SK-N-SH (cell line): ENCODE data around the gene ETDC. TPM values are rescaled to one million over a fixed set of nuclear protein-coding genes. Genes with fewer than 3 reads are reported as not detected.

ENCODE experiments used
- CTCF ChIA-PET: fragments of 300-600, 350-600 bp; formaldehyde crosslinking; extraction: SDS; loops from one replicate; lab custom pipeline; 2021; lab: Yijun Ruan, JAX
- POLR2A ChIA-PET: fragments of 350-600 bp; sonication (Branson Sonifier 250); formaldehyde crosslinking; extraction: SDS; loops from one replicate; lab custom pipeline; 2020; ENCODE audit warnings: antibody characterized with exemption, inconsistent platforms; lab: Yijun Ruan, JAX
- DNase-seq: peaks from one replicate; pipeline ENCODE4 v3.0.0; 2012
- H2AFZ ChIP-seq: fragments of 200-600 bp; sonication (generic); 2 replicates; pipeline ENCODE4 v1.8.1; 2016; ENCODE audit warnings: antibody characterized with exemption, mild to moderate bottlenecking, low read depth
- H3F3A ChIP-seq: fragments of 200-600 bp; sonication (generic); replicated peaks from 2 replicates; pipeline ENCODE3; 2016; ENCODE audit warnings: antibody characterized with exemption, mild to moderate bottlenecking; ENCODE audit not compliant: insufficient read depth
- H3K27ac ChIP-seq, 2 experiments: fragments of 200-500 bp in 1 of 2; fragments of 200-600 bp in 1 of 2; sonication (Bioruptor generic) in 1 of 2; sonication (generic), shearing (Covaris generic) in 1 of 2; 2 replicates each; pipeline versions ENCODE4 v1.5.1 to v1.6.1; 2014 to 2016; ENCODE audit warnings: low read depth in 2 of 2, inconsistent platforms in 1 of 2, low read length in 1 of 2, mild to moderate bottlenecking in 1 of 2, mixed read lengths in 1 of 2
- H3K27me3 ChIP-seq: fragments of 200-600 bp; sonication (generic), shearing (Covaris generic); 2 replicates; pipeline ENCODE4 v1.6.1; 2016; ENCODE audit warnings: mixed run types; ENCODE audit not compliant: insufficient read depth
- H3K36me3 ChIP-seq, 2 experiments: fragments of 200-500 bp in 1 of 2; fragments of 200-600 bp in 1 of 2; sonication (Bioruptor generic) in 1 of 2; sonication (generic) in 1 of 2; replicated peaks in 1 of 2; 2 replicates each; pipeline versions ENCODE3 to v1.5.1; 2014 to 2016; ENCODE audit warnings: low read length in 1 of 2, mild to moderate bottlenecking in 1 of 2; ENCODE audit not compliant: insufficient read depth in 2 of 2, control insufficient read depth in 1 of 2
- H3K4me1 ChIP-seq, 2 experiments: fragments of 200-500 bp in 1 of 2; fragments of 200-600 bp in 1 of 2; sonication (Bioruptor generic) in 1 of 2; sonication (generic), shearing (Covaris generic) in 1 of 2; 2 replicates each; pipeline versions ENCODE4 v1.5.1 to v1.6.1; 2014 to 2016; ENCODE audit warnings: low read depth in 1 of 2, low read length in 1 of 2, mixed run types in 1 of 2; ENCODE audit not compliant: insufficient read depth in 2 of 2, control insufficient read depth in 1 of 2
- H3K4me2 ChIP-seq: fragments of 200-600 bp; sonication (generic), shearing (Covaris generic); 2 replicates; pipeline ENCODE4 v1.6.1; 2017; ENCODE audit warnings: mixed run types
- H3K4me3 ChIP-seq, 2 experiments: fragments of 200-500 bp in 1 of 2; fragments of 200-600 bp in 1 of 2; sonication (Bioruptor generic) in 1 of 2; sonication (generic), shearing (Covaris generic) in 1 of 2; 2 replicates each; pipeline versions ENCODE4 v1.5.1 to v1.8.1; 2014 to 2016; ENCODE audit warnings: low read depth in 2 of 2, inconsistent platforms in 1 of 2, low read length in 1 of 2, mild to moderate bottlenecking in 1 of 2, mixed read lengths in 1 of 2, moderate library complexity in 1 of 2
- H3K79me2 ChIP-seq: fragments of 200-600 bp; sonication (generic); 2 replicates; pipeline ENCODE4 v1.8.1; 2017; ENCODE audit warnings: mild to moderate bottlenecking; ENCODE audit not compliant: insufficient read depth
- H3K9ac ChIP-seq: fragments of 200-600 bp; sonication (generic); 2 replicates; pipeline ENCODE4 v1.6.1; 2017; ENCODE audit warnings: mixed run types
- H3K9me2 ChIP-seq: fragments of 200-600 bp; sonication (generic); 2 replicates; pipeline ENCODE4 v1.6.1; 2017; ENCODE audit warnings: mixed run types
- H3K9me3 ChIP-seq: fragments of 200-600 bp; sonication (generic); 2 replicates; pipeline ENCODE4 v1.6.1; 2017; ENCODE audit warnings: mixed run types, mild to moderate bottlenecking, moderate library complexity
- H4K20me1 ChIP-seq: fragments of 200-600 bp; sonication (generic); 2 replicates; pipeline ENCODE4 v1.6.1; 2017; ENCODE audit warnings: mild to moderate bottlenecking, mixed run types; ENCODE audit not compliant: insufficient read depth
- ELF1 ChIP-seq: IDR thresholded peaks from 2 replicates; pipeline ENCODE4 v1.4.0; 2012
- EP300 ChIP-seq, 2 experiments: IDR thresholded peaks; 2 replicates each; pipeline versions ENCODE4 v1.4.0 to v1.6.1; 2012; ENCODE audit warnings: borderline replicate concordance in 1 of 2, low read depth in 1 of 2, low read length in 1 of 2
- GATA2 ChIP-seq: sonication (generic); formaldehyde crosslinking; IDR thresholded peaks from 2 replicates; pipeline ENCODE4 v1.5.0; 2020; ENCODE audit warnings: mild to moderate bottlenecking, missing genetic modification reagents
- IRF3 ChIP-seq: fragments of 150-350 bp; IDR thresholded peaks from 2 replicates; pipeline ENCODE4 v1.6.1; 2016; ENCODE audit warnings: mild to moderate bottlenecking, low read depth, low read length
- MAX ChIP-seq: IDR thresholded peaks from 2 replicates; pipeline ENCODE4 v1.4.0; 2012; ENCODE audit warnings: low read depth
- MEF2A ChIP-seq: IDR thresholded peaks from 2 replicates; pipeline ENCODE4 v1.4.0; 2012; ENCODE audit warnings: low read depth, borderline replicate concordance
- MXI1 ChIP-seq: IDR thresholded peaks from 2 replicates; pipeline ENCODE4 v1.6.1; 2012; ENCODE audit warnings: mild to moderate bottlenecking, low read depth, low read length, improper control_type of control experiment
- NRF1 ChIP-seq: IDR thresholded peaks from 2 replicates; pipeline ENCODE4 v1.6.1; 2012; ENCODE audit warnings: low read depth, mild to moderate bottlenecking, low read length
- RAD21 ChIP-seq: IDR thresholded peaks from 2 replicates; pipeline ENCODE4 v1.6.1; 2012; ENCODE audit warnings: mild to moderate bottlenecking, low read length
- RCOR1 ChIP-seq: fragments of 150-350 bp; IDR thresholded peaks from 2 replicates; pipeline ENCODE4 v1.6.1; 2017; ENCODE audit warnings: antibody characterized with exemption, low read length
- RFX5 ChIP-seq: IDR thresholded peaks from 2 replicates; pipeline ENCODE4 v1.6.1; 2012; ENCODE audit warnings: mild to moderate bottlenecking, improper control_type of control experiment, low read length
- RXRA ChIP-seq: IDR thresholded peaks from 2 replicates; pipeline ENCODE4 v1.4.0; 2012; ENCODE audit warnings: low read depth, mild to moderate bottlenecking, borderline replicate concordance
- SIN3A ChIP-seq: IDR thresholded peaks from 2 replicates; pipeline ENCODE4 v1.6.1; 2012; ENCODE audit warnings: low read depth, mild to moderate bottlenecking, low read length, moderate library complexity, borderline replicate concordance
- TCF12 ChIP-seq: IDR thresholded peaks from 2 replicates; pipeline ENCODE4 v1.4.0; 2012
- TEAD4 ChIP-seq: IDR thresholded peaks from 2 replicates; pipeline ENCODE4 v1.4.0; 2012; ENCODE audit warnings: mild to moderate bottlenecking, borderline replicate concordance; ENCODE audit not compliant: insufficient read depth
- USF1 ChIP-seq: IDR thresholded peaks from 2 replicates; pipeline ENCODE4 v1.4.0; 2012; ENCODE audit warnings: low read depth, borderline replicate concordance
- WGBS: methylation state at CpG from one replicate; pipeline ENCODE4 v1.1.6; 2017; ENCODE audit warnings: low lambda C conversion rate; 5-methylcytosine and 5-hydroxymethylcytosine counted together
- polyA plus RNA-seq, 3 experiments: library from polyadenylated mRNA; depleted of rRNA; stranded (reverse); fragments of >200 nt; gene quantifications; 2 replicates each; pipeline ENCODE4 v1.2.3, GENCODE V29; 2012
- TF ChIP-seq, protein P1 (sequence below): IDR thresholded peaks from 2 replicates; pipeline ENCODE4 v1.6.1; 2012; ENCODE audit warnings: mild to moderate bottlenecking, low read depth, low read length, moderate library complexity
- TF ChIP-seq, protein P2 (sequence below): fragments of 200-600 bp; sonication (generic); IDR thresholded peaks from 2 replicates; pipeline ENCODE4 v1.6.1; 2017; ENCODE audit warnings: antibody characterized with exemption, mild to moderate bottlenecking, moderate library complexity

The ETDC gene
- polyA plus RNA-seq, 1 of the 3 experiments (the other 2 are of a cell fraction): not detected

DNA sequence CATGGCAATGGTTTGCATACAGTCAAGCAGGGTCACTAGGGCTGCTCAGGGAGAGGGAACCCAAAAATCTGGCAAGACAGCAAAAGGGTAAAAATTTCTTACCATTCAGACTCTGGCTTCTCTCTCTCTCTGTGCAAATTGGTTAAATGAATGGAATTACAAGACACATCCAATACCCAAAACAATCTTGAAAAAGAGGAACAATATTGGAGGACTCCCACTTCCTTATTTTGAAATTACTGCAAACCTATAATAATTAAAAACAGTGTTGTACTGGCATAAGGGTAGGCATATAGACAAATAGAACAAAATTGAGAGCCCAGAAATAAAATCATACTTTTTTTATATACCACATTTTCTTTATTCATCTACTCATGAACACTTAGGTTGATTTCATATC lies 33.3 kb upstream of the ETDC start:
- H3K36me3 ChIP-seq: no peaks in the 10 kb centered on the region
- H3F3A ChIP-seq: no peaks in the 10 kb centered on the region
- H3K9me2 ChIP-seq: no peaks in the 10 kb centered on the region
- no peaks in the 10 kb centered on the region for H4K20me1 ChIP-seq
- no peaks in the 10 kb centered on the region for H3K27me3 ChIP-seq
- H3K4me1 ChIP-seq: no peaks in the 10 kb centered on the region
- no peak for TF ChIP-seq SIN3A
- no peak for TF ChIP-seq GATA2 (CRISPR knock-in tag)
- no peak for TF ChIP-seq RXRA
- no peak for TF ChIP-seq IRF3
- no peak for TF ChIP-seq RAD21
- no peak for TF ChIP-seq MXI1
- TF ChIP-seq RCOR1: no peak
- no peak for TF ChIP-seq MEF2A
- no peak for TF ChIP-seq RFX5
- no peak for TF ChIP-seq USF1
- TF ChIP-seq, protein P1, sequence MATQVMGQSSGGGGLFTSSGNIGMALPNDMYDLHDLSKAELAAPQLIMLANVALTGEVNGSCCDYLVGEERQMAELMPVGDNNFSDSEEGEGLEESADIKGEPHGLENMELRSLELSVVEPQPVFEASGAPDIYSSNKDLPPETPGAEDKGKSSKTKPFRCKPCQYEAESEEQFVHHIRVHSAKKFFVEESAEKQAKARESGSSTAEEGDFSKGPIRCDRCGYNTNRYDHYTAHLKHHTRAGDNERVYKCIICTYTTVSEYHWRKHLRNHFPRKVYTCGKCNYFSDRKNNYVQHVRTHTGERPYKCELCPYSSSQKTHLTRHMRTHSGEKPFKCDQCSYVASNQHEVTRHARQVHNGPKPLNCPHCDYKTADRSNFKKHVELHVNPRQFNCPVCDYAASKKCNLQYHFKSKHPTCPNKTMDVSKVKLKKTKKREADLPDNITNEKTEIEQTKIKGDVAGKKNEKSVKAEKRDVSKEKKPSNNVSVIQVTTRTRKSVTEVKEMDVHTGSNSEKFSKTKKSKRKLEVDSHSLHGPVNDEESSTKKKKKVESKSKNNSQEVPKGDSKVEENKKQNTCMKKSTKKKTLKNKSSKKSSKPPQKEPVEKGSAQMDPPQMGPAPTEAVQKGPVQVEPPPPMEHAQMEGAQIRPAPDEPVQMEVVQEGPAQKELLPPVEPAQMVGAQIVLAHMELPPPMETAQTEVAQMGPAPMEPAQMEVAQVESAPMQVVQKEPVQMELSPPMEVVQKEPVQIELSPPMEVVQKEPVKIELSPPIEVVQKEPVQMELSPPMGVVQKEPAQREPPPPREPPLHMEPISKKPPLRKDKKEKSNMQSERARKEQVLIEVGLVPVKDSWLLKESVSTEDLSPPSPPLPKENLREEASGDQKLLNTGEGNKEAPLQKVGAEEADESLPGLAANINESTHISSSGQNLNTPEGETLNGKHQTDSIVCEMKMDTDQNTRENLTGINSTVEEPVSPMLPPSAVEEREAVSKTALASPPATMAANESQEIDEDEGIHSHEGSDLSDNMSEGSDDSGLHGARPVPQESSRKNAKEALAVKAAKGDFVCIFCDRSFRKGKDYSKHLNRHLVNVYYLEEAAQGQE: no peak
- no peak overlapping the region for H3K9ac ChIP-seq
- no peak overlapping the region for H3K4me3 ChIP-seq
- ChIA-PET POLR2A (no interaction called here), CTCF (no interaction called here)
- H3K79me2 ChIP-seq: no peaks in the 10 kb centered on the region
- H3K4me2 ChIP-seq: no peak overlapping the region
- no peak overlapping the region for H3K27ac ChIP-seq
- H2AFZ ChIP-seq: no peak overlapping the region
- DNase-seq: no peak
- H3K9me3 ChIP-seq: no peaks in the 10 kb centered on the region

DNA sequence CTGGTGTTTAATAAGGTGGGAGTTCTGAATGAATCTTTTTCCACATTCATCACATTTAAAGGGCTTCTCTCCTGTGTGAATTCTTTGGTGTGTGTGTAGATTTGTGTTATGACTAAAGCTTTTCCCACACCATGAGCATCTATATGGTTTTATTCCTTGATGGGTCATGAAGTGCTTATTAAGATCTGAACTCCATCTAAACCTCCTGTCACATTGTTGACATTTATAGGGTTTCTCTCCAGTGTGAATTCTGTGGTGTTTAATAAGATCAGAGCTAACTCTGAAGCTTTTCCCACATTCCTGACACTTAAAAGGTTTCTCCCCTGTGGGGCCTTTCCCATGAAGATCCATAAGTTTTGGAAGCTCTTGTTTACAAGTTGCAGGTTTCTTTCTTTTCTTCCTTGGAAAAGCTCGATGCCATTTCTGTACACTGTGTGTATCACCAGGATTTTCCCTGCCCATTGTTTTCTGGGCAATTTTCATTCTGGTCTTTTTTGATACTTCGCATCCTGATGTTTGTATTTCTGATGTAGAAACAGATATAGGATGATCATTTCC lies 21.9 kb upstream of the ETDC start:
- POLR2A ChIA-PET: no interaction called here
- no peak overlapping the region for H2AFZ ChIP-seq

More for the DNA sequence above, 21.9 kb upstream of the ETDC start:
- no peak for TF ChIP-seq SIN3A
- TF ChIP-seq TCF12: no peak
- TF ChIP-seq RAD21: no peak
- no peak for TF ChIP-seq TEAD4
- TF ChIP-seq NRF1: no peak
- TF ChIP-seq ELF1: no peak
- TF ChIP-seq, protein P2, sequence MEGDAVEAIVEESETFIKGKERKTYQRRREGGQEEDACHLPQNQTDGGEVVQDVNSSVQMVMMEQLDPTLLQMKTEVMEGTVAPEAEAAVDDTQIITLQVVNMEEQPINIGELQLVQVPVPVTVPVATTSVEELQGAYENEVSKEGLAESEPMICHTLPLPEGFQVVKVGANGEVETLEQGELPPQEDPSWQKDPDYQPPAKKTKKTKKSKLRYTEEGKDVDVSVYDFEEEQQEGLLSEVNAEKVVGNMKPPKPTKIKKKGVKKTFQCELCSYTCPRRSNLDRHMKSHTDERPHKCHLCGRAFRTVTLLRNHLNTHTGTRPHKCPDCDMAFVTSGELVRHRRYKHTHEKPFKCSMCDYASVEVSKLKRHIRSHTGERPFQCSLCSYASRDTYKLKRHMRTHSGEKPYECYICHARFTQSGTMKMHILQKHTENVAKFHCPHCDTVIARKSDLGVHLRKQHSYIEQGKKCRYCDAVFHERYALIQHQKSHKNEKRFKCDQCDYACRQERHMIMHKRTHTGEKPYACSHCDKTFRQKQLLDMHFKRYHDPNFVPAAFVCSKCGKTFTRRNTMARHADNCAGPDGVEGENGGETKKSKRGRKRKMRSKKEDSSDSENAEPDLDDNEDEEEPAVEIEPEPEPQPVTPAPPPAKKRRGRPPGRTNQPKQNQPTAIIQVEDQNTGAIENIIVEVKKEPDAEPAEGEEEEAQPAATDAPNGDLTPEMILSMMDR: no peak
- TF ChIP-seq MAX: no peak
- TF ChIP-seq EP300 (IDR thresholded peaks at IDR 0.05; ENCODE audit: borderline replicate concordance in 1 of 2, low read depth in 1 of 2, low read length in 1 of 2): no peak
- TF ChIP-seq RCOR1: no peak
- TF ChIP-seq, all 33 proteins: peak for 0
- CTCF ChIA-PET: no interaction called here
- no peaks in the 10 kb centered on the region for H3K27me3 ChIP-seq
- H3K9ac ChIP-seq: no peak overlapping the region
- no peak overlapping the region for H3K27ac ChIP-seq
- H3K4me2 ChIP-seq: no peak overlapping the region
- H3K4me1 ChIP-seq: no peaks in the 10 kb centered on the region
- 43% methylated on average over 2 of the region's 2 CpGs for WGBS
- H3K36me3 ChIP-seq: peaks cover 0 to 13% of the 10 kb centered on the region in 2 experiments
- no peaks in the 10 kb centered on the region for H4K20me1 ChIP-seq
- H3K4me3 ChIP-seq: no peak overlapping the region
- DNase-seq: no peak
- H3F3A ChIP-seq: no peaks in the 10 kb centered on the region
- no peaks in the 10 kb centered on the region for H3K79me2 ChIP-seq
- peaks cover 12% of the 10 kb centered on the region; the same call in 1 of the 2 replicates for H3K9me3 ChIP-seq
- H3K9me2 ChIP-seq: no peaks in the 10 kb centered on the region
